Measurements from ENCODE around the gene NIPSNAP3A.

DNA sequence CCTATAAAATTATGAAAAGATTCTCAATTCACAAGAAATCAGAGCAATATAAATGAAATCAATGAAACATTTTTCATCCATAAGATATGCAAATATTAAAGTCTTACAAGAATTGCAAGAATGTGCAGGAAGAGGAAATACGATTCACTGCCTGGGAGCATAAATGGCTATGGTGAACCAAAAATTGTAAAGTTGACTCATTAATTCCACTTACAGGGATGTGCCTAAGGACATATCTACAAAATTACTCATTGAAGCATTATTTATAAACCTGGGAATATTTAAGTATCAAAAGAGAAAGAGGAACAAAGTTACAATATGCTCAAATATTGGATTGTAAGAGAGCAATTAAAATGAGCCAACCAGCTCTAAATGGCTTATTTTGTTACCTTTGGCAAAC, 6.9 kb upstream of the NIPSNAP3A start:
- TF ChIP-seq SIN3A (IDR thresholded peaks at IDR 0.05; ENCODE audit: borderline replicate concordance, insufficient read depth, low read length) (no peak), POLR2AphosphoS5 (IDR thresholded peaks at IDR 0.05; ENCODE audit: low read depth, low read length) (no peak)

All from PFSK-1 (cell line).